ENCODE results near the gene CCDC9B.

- TF ChIP-seq CTCF (IDR thresholded peaks at IDR 0.05), result no peak
- no peak for TF ChIP-seq POLR2A (IDR thresholded peaks at IDR 0.05)
Observed at GRCh38 chr15:40327457-40327856, 13.3 kb downstream of the CCDC9B start.
